Esophagus muscularis mucosa (tissue), 4 donors: Measurements from ENCODE around the gene RAI1.

Experiments
- EP300 ChIP-seq: sonication (generic); formaldehyde crosslinking; IDR thresholded peaks from one replicate; pipeline ENCODE4 v1.6.1; 2017; ENCODE audit warnings: antibody characterized with exemption
- POLR2A ChIP-seq: fragments of 450-650 bp; IDR thresholded peaks from one replicate; pipeline ENCODE4 v1.6.1; 2017; ENCODE audit warnings: antibody characterized with exemption, moderate library complexity, mild to moderate bottlenecking, low read depth
- POLR2AphosphoS5 ChIP-seq, 2 donors: sonication (generic); formaldehyde crosslinking; IDR thresholded peaks; one replicate each; pipeline ENCODE4 v1.6.1; 2017; ENCODE audit warnings: antibody characterized with exemption in 2 of 2
- TF ChIP-seq, protein P1 (sequence below), 3 experiments: fragments of 200-600 bp in 2 of 3; fragments of 450-650 bp in 1 of 3; sonication (generic) in 2 of 3; IDR thresholded peaks; one replicate each; pipeline ENCODE4 v1.5.1; 2017 to 2019; ENCODE audit warnings: antibody characterized with exemption in 3 of 3, mild to moderate bottlenecking in 2 of 3, moderate library complexity in 1 of 3

DNA sequence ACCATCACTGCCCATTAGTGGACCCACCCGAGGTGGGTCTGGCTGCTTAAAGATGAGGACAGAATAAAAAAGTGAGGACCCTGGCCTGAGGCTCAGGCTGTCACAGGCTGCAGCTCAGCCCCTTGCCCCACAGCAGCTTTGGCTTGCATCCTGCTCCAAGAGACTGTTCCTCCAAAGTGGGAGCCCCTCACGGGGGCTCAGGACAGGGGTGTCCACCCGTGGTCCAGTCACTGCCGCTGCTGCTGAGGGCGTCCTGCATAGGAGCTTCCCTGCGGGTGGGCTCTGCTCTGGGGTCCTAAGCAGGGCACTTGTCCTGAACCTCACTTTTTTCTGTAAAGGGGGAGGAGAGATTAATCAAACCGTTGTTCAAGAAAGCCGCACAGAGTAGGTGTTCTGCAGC lies 107.7 kb downstream of the RAI1 start:
- TF ChIP-seq, protein P1, sequence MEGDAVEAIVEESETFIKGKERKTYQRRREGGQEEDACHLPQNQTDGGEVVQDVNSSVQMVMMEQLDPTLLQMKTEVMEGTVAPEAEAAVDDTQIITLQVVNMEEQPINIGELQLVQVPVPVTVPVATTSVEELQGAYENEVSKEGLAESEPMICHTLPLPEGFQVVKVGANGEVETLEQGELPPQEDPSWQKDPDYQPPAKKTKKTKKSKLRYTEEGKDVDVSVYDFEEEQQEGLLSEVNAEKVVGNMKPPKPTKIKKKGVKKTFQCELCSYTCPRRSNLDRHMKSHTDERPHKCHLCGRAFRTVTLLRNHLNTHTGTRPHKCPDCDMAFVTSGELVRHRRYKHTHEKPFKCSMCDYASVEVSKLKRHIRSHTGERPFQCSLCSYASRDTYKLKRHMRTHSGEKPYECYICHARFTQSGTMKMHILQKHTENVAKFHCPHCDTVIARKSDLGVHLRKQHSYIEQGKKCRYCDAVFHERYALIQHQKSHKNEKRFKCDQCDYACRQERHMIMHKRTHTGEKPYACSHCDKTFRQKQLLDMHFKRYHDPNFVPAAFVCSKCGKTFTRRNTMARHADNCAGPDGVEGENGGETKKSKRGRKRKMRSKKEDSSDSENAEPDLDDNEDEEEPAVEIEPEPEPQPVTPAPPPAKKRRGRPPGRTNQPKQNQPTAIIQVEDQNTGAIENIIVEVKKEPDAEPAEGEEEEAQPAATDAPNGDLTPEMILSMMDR (IDR thresholded peaks at IDR 0.05), result no peak
- TF ChIP-seq EP300 (no peak), POLR2A (no peak), POLR2AphosphoS5 (IDR thresholded peaks at IDR 0.05) (no peak)
